H1 (cell line): ENCODE measurements around the gene POLR2F. TPM values are rescaled to one million over a fixed set of nuclear protein-coding genes. Genes with fewer than 3 reads are reported as not detected.

Experiments
- CHD2 ChIP-seq: IDR thresholded peaks from 2 replicates; pipeline ENCODE4 v1.6.1; 2012; ENCODE audit warnings: low read length, improper control_type of control experiment
- TBP ChIP-seq: IDR thresholded peaks from 2 replicates; pipeline ENCODE4 v1.6.1; 2011; ENCODE audit warnings: low read depth, low read length, improper control_type of control experiment
- polyA plus RNA-seq, 7 experiments: library from polyadenylated mRNA; depleted of rRNA in 3 of 7; stranded (reverse) in 5 of 7; unstranded in 2 of 7; fragments of >200 nt in 5 of 7; fragments of 200-250 nt in 2 of 7; gene quantifications; 1 replicate in 5 of 7; 2 replicates in 1 of 7; 4 replicates in 1 of 7; pipeline versions ENCODE4 v1.2.1 to v1.2.3, GENCODE V29; 2011 to 2013; ENCODE audit warnings: missing spikeins in 2 of 7, mixed read lengths in 2 of 7
- total RNA-seq: library from RNA; stranded (reverse); fragmentation: NEBNext Ultra II Directional; extraction: Animal tissue kit (Norgen Biotek cat#: 25700); gene quantifications from 2 replicates; pipeline ENCODE4 v1.2.1, GENCODE V29; 2021

The POLR2F gene
- total and polyA plus RNA-seq, 2 of the 8 experiments (the other 6 are each of a cell fraction or from before 2014, with no cell fraction given) = 150 to 176 TPM

- TF ChIP-seq TBP = no peak
- TF ChIP-seq CHD2 = no peak
Observed at GRCh38 chr22:38017272-38017920, 63.9 kb downstream of the POLR2F start (continued).
